ENCODE data around the gene CAND1.

CAND1 gene

GRCh38 chr12:67348683-67349082, 79.5 kb downstream of the CAND1 start:
- no peak for DNase-seq

GRCh38 chr12:67352682-67353081, 83.5 kb downstream of the CAND1 start:
- DNase-seq = no peak

- DNase-seq = no peak
Observed at GRCh38 chr12:67354322-67354721, 85.2 kb downstream of the CAND1 start.

DNA sequence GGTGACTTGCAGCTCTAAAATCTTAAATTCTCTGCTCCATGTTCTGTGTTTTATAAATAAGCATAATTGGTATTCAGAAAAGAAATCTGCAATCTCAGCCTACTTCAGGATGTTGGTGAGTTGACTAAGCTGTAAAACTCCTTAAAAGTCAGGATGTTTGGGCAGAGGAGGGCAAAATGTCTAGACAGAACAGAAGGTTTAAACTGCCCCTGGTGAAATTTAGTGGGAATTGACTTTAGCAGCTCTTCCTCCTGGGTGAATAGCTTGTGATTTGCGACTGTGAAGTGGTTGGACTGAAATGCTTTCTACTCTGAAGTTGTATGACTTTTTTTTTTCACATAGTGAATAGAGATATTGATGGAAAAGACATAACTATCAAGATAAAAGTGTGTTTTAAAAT, 85.8 kb downstream of the CAND1 start:
- no peak for DNase-seq

DNA sequence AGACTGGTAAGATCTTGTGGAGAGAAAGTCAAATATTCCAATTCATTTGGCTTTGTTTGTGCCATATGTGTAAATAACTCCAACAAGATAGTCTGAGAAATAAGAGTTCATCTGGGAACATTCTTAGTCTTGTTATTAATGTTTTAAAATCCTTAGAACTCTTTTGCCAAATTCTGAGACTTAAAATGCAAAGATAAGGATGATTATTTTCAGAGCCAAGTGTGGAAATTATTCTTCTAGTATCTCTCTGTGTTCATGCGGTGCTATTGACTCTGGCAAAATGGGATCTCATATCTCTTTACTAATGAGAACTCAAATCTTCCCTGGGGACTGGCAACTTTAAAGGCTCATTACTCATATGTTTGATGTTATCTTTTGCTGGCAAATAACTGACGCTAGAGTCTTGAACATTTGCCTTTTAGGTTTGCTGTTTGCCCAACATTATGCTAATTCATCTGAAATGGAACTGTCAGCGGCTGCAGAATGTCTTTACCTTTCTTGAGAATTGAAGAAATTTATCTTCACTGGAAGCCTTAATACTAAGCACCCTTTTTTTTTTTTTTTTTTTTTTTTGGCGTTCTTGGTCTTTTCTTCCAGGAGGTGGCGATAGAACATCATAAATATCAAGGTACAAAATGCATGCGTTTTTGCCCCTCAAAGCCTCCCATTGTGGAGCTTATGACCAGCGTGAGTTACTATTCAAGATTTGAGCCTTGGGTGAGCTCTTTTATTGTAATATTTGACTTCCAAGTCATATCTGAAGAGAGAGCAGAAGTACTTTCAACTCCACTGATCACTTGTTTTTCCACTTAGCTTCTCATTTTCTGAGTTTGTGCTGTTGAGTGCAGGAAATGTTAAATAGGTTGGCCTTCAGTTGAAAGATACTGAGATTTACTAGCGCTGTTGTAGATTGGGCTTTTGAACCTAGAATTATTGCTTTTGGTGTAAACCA, 86.5 kb downstream of the CAND1 start:
- peak; percentile 70 to 86 for DNase-seq

DNA sequence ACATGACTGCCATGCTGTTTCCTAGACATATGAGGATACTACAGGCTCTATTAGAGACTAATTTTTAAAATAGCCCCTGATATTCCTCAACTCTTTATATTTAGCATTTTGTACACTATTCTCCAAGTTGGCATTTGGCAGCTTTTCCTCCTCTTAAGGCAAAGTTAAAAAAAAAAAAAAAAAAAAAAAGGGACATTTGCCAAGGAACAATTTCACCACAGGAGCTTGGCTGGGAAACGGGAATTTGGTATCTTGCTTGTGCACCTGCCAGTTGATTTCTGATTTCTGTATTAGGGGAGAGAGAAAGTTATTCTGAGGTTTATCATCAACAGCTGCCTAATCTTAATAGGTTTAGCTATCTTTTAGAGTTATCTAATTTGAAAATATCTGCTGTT, 87.2 kb downstream of the CAND1 start:
- peak; percentile 66 to 81 for DNase-seq

GRCh38 chr12:67357376-67358125, 88.4 kb downstream of the CAND1 start:
- DNase-seq = no peak

- DNase-seq = no peak
Observed at GRCh38 chr12:67358781-67359338, 89.7 kb downstream of the CAND1 start.

GRCh38 chr12:67362526-67362925, 93.4 kb downstream of the CAND1 start:
- no peak for DNase-seq

GRCh38 chr12:67364228-67364627, 95.1 kb downstream of the CAND1 start:
- DNase-seq = peak; percentile 42 to 75

- DNase-seq = no peak
Observed at GRCh38 chr12:67365131-67365530, 96.0 kb downstream of the CAND1 start.

DNA sequence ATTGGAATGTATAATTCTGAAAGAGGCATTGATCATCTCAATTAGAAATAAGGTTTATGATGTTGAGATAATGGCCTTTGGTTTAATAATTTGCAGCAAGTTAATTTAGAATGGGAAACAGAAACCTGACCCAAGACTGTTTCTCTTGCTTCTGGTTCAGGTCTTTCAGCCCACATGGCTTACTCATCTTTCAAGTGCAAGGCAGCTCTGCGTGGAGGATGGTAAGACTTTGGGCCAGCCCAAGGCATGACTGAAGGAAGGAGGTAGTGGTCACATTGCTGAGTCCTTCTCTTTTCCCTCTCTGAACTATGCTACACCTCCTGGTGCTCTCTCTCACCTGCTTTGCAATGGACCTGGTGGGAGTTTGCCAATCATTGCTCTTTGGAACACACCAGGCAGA, 98.7 kb downstream of the CAND1 start:
- DNase-seq = no peak

Measured in NCI-H446 (cell line).